ENCODE measurements around the gene TOMT. TPM values are rescaled to one million over a fixed set of nuclear protein-coding genes. Genes with fewer than 3 reads are reported as not detected.

The TOMT gene
- polyA plus RNA-seq, 2 of the 4 experiments (the other 2 are of a cell fraction), result not detected

DNA sequence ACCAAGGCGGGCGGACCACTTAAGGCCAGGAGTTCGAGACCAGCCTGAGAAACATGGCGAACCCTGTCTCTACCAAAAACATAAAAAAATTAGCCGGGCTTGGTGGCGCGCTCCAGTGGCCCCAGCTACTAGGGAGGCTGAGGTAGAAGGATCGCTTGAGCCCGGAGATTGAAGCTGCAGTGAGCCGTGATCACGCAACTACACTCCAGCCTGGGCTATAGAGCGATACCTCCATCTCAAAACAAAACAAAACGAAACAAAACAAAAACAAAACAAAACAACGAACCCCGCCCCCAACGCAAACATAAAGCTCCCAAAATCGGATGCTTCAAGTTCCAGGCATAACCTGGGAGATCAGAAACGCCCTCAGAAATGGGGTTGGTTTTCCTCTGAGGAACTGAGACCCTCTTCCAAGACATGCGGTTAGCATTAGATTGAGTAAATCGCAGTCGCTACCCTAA lies 24.5 kb upstream of the TOMT start:
- ATAC-seq (no peak), FAIRE-seq (no peak), DNase-seq (ENCODE audit: low read depth in 1 of 2, low spot score in 1 of 2) (no peak)
- WGBS (ENCODE audit: missing lambda C conversion rate), result 19% methylated on average over 21 of the region's 21 CpGs
- TF ChIP-seq KDM1A (IDR thresholded peaks at IDR 0.05; ENCODE audit: low read depth) (0 out of 2 replicates have a peak, but pooled peaks have one; percentile 34), HEYL (CRISPR knock-in tag; IDR thresholded peaks at IDR 0.05) (no peak), HOXB5 (CRISPR knock-in tag; IDR thresholded peaks at IDR 0.05) (0 out of 2 replicates have a peak, but pooled peaks have one; percentile 4)
- Histone ChIP-seq H3K27ac (peak overlapping the region; percentile 90), H3K9me3 (no peaks in the 10 kb centered on the region), H3K4me2 (peak overlapping the region; percentile 74), H3K4me3 (peak overlapping the region; percentile 60), H3K4me1 (peaks cover 19% of the 10 kb centered on the region)
- ChIA-PET POLR2A (interaction anchor here (0.8 kb wide), 1 partner anchor 11 kb away, joined by 3 read pairs; no protein-coding TSS in a partner anchor), CTCF (interaction anchor here (0.7 to 2.5 kb wide), 10 partner anchors 10 to 353 kb away, joined by 3 to 50 read pairs (median 3); partner anchors contain the start of gene CLPB)

DNA sequence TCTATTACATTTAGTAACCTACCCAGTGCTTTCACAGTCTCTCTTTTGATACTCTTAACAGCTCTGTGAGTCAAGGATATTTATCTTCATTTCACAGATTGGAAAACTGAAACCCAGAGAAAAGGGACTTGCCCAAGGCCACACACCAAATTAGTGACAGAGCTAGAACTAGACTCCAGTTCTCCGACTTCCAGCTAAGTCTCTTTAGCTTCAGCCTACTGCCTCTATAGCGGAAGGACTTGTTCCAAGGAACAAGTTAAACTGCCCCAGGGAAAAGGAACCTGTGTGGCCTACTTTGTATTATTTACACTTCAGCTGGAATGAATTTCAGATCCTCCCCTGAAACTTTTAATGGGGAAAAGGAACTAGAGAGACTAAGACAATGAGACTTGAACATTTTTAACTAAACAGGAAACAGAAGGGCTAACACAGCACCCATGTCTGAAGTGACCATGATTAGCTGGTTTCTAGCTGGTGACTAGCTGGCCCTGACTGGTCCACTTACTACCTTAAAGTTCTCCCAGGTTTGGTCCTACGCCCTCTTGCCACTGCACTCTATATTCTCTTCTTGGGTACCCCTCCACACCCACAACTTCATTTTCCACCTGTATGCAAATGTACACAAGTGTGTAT lies 23.8 kb upstream of the TOMT start:
- Histone ChIP-seq H3K4me2 (peak overlapping the region; percentile 74), H3K9me3 (no peaks in the 10 kb centered on the region), H3K27ac (peak overlapping the region; percentile 90; a peak in 5 of 6 replicates), H3K4me3 (0 out of 3 replicates have a peak overlapping the region, but pooled peaks have one; percentile 60), H3K4me1 (peaks cover 19% of the 10 kb centered on the region)
- over 99% methylated on average over 3 of the region's 3 CpGs for WGBS (ENCODE audit: missing lambda C conversion rate)
- DNase-seq (ENCODE audit: low read depth in 1 of 2, low spot score in 1 of 2) (no peak), ATAC-seq (no peak), FAIRE-seq (no peak)
- ChIA-PET POLR2A (interaction anchor here (0.8 to 1.3 kb wide), 3 partner anchors 9 to 12 kb away, joined by 3 read pairs; no protein-coding TSS in a partner anchor), CTCF (interaction anchor here (0.9 to 2.5 kb wide), 12 partner anchors 10 to 352 kb away, joined by 3 to 50 read pairs (median 3); partner anchors contain the start of gene CLPB)
- TF ChIP-seq, protein P1, sequence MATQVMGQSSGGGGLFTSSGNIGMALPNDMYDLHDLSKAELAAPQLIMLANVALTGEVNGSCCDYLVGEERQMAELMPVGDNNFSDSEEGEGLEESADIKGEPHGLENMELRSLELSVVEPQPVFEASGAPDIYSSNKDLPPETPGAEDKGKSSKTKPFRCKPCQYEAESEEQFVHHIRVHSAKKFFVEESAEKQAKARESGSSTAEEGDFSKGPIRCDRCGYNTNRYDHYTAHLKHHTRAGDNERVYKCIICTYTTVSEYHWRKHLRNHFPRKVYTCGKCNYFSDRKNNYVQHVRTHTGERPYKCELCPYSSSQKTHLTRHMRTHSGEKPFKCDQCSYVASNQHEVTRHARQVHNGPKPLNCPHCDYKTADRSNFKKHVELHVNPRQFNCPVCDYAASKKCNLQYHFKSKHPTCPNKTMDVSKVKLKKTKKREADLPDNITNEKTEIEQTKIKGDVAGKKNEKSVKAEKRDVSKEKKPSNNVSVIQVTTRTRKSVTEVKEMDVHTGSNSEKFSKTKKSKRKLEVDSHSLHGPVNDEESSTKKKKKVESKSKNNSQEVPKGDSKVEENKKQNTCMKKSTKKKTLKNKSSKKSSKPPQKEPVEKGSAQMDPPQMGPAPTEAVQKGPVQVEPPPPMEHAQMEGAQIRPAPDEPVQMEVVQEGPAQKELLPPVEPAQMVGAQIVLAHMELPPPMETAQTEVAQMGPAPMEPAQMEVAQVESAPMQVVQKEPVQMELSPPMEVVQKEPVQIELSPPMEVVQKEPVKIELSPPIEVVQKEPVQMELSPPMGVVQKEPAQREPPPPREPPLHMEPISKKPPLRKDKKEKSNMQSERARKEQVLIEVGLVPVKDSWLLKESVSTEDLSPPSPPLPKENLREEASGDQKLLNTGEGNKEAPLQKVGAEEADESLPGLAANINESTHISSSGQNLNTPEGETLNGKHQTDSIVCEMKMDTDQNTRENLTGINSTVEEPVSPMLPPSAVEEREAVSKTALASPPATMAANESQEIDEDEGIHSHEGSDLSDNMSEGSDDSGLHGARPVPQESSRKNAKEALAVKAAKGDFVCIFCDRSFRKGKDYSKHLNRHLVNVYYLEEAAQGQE (IDR thresholded peaks at IDR 0.05), result 0 out of 2 replicates have a peak, but pooled peaks have one; percentile 18
- TF ChIP-seq SMC3 (IDR thresholded peaks at IDR 0.05), result no peak

DNA sequence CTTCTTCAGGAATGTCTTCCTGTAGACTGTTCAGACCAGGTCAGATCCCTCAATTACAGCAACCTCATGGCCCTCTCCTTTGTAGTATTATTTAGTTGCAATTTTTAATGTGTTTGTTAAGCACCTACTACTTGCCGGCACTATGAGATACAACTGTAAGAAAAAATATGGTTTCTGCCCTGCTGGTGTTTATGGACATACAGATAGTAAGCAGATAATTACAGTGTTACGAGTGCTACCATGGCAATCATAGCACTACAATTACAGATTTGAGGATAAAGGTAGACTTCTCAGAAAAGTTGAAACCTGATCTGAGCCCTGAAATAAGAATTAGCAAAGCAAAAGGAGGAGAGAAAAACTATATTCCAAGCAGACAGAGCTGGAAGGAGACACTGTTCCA lies 22.3 kb upstream of the TOMT start:
- FAIRE-seq (no peak), ATAC-seq (no peak), DNase-seq (ENCODE audit: low read depth in 1 of 2, low spot score in 1 of 2) (no peak)
- Histone ChIP-seq H3K9me3 (no peaks in the 10 kb centered on the region), H3K27ac (no peak overlapping the region), H3K4me1 (peaks cover 15% of the 10 kb centered on the region), H3K4me3 (no peak overlapping the region), H3K4me2 (no peak overlapping the region)
- CTCF ChIA-PET, result interaction anchor here (0.6 to 5.4 kb wide), 4 partner anchors 55 to 366 kb away, joined by 3 to 52 read pairs (median 4); no protein-coding TSS in a partner anchor
- POLR2A ChIA-PET, result no interaction called here
- TF ChIP-seq, protein P2, sequence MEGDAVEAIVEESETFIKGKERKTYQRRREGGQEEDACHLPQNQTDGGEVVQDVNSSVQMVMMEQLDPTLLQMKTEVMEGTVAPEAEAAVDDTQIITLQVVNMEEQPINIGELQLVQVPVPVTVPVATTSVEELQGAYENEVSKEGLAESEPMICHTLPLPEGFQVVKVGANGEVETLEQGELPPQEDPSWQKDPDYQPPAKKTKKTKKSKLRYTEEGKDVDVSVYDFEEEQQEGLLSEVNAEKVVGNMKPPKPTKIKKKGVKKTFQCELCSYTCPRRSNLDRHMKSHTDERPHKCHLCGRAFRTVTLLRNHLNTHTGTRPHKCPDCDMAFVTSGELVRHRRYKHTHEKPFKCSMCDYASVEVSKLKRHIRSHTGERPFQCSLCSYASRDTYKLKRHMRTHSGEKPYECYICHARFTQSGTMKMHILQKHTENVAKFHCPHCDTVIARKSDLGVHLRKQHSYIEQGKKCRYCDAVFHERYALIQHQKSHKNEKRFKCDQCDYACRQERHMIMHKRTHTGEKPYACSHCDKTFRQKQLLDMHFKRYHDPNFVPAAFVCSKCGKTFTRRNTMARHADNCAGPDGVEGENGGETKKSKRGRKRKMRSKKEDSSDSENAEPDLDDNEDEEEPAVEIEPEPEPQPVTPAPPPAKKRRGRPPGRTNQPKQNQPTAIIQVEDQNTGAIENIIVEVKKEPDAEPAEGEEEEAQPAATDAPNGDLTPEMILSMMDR (IDR thresholded peaks at IDR 0.05), result no peak
- TF ChIP-seq JUN (IDR thresholded peaks at IDR 0.05) (no peak), MAZ (IDR thresholded peaks at IDR 0.05; ENCODE audit: borderline replicate concordance, low read depth, low read length) (no peak), HOXB13 (CRISPR knock-in tag; IDR thresholded peaks at IDR 0.05; ENCODE audit: low read depth) (no peak), ZFP36 (IDR thresholded peaks at IDR 0.05; ENCODE audit: borderline replicate concordance, partially characterized antibody) (no peak), NFE2L2 (conservative IDR thresholded peaks at IDR 0.05; ENCODE audit: low read length) (no peak)
- TF ChIP-seq, protein P3, sequence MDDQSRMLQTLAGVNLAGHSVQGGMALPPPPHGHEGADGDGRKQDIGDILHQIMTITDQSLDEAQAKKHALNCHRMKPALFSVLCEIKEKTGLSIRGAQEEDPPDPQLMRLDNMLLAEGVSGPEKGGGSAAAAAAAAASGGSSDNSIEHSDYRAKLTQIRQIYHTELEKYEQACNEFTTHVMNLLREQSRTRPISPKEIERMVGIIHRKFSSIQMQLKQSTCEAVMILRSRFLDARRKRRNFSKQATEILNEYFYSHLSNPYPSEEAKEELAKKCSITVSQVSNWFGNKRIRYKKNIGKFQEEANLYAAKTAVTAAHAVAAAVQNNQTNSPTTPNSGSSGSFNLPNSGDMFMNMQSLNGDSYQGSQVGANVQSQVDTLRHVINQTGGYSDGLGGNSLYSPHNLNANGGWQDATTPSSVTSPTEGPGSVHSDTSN (IDR thresholded peaks at IDR 0.05), result no peak
- TF ChIP-seq, protein P4, sequence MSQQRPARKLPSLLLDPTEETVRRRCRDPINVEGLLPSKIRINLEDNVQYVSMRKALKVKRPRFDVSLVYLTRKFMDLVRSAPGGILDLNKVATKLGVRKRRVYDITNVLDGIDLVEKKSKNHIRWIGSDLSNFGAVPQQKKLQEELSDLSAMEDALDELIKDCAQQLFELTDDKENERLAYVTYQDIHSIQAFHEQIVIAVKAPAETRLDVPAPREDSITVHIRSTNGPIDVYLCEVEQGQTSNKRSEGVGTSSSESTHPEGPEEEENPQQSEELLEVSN (IDR thresholded peaks at IDR 0.05; ENCODE audit: borderline replicate concordance, low read depth), result no peak
- TF ChIP-seq, protein P5, sequence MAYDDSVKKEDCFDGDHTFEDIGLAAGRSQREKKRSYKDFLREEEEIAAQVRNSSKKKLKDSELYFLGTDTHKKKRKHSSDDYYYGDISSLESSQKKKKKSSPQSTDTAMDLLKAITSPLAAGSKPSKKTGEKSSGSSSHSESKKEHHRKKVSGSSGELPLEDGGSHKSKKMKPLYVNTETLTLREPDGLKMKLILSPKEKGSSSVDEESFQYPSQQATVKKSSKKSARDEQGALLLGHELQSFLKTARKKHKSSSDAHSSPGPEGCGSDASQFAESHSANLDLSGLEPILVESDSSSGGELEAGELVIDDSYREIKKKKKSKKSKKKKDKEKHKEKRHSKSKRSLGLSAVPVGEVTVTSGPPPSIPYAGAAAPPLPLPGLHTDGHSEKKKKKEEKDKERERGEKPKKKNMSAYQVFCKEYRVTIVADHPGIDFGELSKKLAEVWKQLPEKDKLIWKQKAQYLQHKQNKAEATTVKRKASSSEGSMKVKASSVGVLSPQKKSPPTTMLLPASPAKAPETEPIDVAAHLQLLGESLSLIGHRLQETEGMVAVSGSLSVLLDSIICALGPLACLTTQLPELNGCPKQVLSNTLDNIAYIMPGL (CRISPR knock-in tag; IDR thresholded peaks at IDR 0.05; ENCODE audit: borderline replicate concordance), result no peak
- WGBS (ENCODE audit: missing lambda C conversion rate), result 96% methylated on average over 2 of the region's 2 CpGs
